Stimulated activated CD8-positive, alpha-beta memory T cell treated with anti-CD3 and anti-CD28 coated beads, Interleukin-15, amount 100 ng/mL, for 1 hour (primary cell): ENCODE results near the gene CHCHD3.
"Not testable (repeated sequence)": the region's sequence is repeated elsewhere in the genome, so short reads cannot be mapped to it uniquely, and the experiment has no call there.

Experiments used
- DNase-seq: peaks from one replicate; pipeline ENCODE4 v3.0.0-alpha.2; 2020; ENCODE audit warnings: low read depth

CHCHD3 gene

DNA sequence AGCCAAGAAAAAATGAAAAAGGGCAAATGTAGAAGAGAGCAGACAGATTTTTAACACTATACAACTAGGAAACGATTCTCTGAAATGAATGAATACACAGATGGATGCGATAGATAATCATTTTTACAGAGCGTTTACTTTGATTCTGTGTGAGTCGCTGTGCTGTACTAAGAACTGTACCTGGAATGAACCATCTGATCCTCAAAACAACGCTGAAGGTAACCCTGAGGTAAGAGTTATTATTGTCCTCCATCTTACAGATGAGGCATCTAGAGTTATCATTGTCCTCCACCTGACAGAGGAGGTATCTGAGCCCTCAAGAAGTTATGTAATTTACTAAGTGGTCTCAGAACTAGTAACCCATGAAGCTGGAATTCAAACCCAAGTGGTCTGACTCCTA is 80.2 kb downstream of the CHCHD3 start:
- no peak for DNase-seq

- no peak for DNase-seq
Measured at GRCh38 chr7:132999845-133000244, 82.0 kb downstream of the CHCHD3 start.

DNA sequence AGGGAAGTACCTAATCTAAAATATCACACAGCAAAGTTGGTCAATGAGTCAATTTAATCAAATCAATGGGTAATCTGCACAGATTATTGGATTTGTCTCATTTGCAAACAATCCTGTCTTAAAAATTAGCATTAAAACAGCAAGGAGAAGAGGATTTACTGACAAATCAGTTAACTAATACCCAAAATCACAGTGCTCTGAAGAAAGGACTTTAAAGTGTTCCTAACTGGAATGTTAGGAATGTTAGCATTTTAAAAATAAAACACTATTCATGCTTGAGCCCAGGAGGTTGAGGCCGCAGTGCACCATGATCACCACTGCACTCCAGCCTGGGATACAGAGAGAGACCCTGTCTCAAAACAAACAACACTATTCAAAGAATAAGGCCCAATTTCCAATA is 83.1 kb downstream of the CHCHD3 start:
- no peak for DNase-seq

- no peak for DNase-seq
Measured at GRCh38 chr7:132997505-132997904, 84.4 kb downstream of the CHCHD3 start.

GRCh38 chr7:132996581-132997242 is 85.2 kb downstream of the CHCHD3 start:
- no peak for DNase-seq

- DNase-seq = no peak
Measured at GRCh38 chr7:132993377-132994013, 88.4 kb downstream of the CHCHD3 start.

DNA sequence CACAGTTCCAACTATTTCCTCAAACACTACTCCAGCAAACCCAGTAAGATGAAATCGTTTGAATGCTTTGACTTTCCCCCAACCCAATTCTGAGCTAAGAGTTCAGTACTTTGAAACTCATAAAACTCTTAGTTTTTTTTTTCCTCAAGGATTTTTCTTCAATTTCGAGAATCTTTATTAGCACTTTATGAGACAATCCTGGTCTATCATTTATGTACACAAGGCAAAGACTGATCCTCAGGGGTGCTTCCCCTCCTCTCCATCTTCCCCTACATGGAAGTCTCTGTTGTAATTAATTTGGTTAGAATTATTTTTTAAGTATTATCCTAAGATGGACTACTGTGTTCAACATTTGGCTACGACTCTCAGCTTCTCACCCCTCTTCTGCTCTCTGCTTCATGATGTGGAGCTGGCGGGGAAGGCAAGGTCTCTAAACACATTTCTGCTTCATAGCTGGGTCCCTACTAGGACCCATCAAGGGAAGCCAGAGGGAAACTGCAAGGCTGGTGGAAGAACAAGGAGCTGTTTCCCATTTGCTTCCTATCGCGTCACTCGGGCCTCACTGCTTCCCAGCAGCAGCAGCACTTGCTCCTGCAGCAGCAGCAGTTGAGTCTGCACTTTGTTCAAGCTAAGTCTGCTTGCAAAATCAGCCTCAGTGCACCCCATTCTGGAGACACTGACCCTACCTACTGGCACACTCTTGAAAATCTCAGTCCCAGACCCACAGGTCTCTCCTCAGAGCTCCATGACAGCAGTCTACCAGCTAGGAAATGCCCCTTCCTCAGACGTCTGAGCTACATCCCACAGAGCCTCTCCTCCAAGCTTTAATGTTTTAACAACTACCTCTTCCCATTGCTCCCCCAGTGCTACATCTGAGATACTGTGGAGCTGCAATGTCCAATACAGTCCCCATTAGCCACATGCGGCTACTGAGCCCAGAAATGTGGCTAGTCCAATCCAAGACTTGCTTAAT is 90.0 kb downstream of the CHCHD3 start:
- DNase-seq = no peak

DNA sequence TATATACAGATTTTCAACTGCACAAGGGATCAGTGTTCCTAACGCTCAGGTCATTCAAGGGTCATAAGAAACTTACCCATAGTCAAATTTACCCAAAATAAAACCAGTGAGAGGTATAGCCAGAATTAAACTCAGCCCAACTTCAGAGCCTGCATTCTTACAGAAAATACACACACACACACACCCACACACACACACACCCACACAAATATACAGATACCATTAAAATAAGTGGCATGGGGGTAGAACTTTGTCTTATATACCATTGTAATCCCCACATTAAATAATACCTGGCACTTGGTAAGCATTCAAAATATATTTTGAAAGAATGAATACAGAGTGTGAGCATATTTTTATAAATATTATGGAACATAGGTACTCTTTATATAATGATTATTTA is 93.8 kb downstream of the CHCHD3 start:
- no peak for DNase-seq

DNA sequence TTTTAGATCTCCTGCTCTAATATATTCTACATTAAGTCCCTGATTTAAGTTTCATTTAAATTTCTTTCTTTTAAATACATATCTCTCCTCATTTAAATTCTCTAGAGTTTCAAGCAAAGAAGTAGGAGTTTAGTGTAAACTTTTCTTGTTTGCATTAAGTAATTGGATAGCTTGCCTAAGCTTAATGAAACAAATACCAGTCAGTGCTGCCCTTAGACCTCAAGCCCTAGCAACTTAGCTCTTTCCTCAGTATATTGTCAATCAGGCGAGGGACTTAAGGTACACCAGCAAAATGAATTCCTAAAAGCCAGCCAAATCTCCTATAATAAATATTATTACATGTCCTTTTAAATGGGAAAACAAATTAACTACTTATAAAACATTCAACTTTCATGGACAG is 101.5 kb downstream of the CHCHD3 start:
- DNase-seq = no peak

DNA sequence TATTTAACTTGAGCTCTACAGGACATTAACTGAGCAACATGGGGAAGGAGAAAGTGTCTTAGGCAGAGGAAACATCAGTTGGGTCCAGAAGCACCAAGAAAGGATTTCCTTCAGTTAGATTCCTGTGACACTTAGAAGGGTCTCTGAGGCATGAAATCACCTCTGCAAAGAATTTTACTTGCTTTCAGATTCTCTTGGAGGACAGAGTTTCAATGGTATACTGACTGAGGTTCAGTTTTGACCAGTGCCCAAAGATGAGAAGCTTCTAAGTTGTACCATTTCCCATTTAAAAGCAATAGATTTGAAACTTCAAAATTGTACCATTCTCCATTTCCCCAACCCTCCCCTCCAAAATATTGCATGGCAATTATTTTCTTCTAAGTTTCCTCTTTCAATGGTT is 102.4 kb downstream of the CHCHD3 start:
- no peak for DNase-seq

- no peak for DNase-seq
Measured at GRCh38 chr7:132977234-132977633, 104.7 kb downstream of the CHCHD3 start.

DNA sequence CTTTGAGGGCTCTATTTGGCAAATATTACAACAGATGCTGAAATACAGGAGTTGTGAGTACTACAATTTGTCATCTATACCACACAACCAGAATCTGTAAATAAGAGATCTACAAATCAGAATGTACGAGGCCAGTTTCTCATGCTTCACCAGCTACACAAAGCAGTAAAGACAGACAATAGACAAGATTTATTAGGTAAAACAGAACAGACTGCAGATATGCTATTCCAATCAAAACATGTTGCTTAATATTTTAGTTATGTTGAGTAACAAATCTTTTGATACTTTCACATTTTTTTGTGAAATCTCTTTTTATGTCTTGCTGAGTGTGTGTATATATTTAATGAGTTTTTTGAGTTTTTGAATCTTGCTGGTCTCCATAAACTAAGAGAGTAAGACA is 109.1 kb downstream of the CHCHD3 start:
- no peak for DNase-seq

- DNase-seq = no peak
Measured at GRCh38 chr7:132970257-132970656, 111.6 kb downstream of the CHCHD3 start.

- DNase-seq = no peak
Measured at GRCh38 chr7:132969520-132969919, 112.4 kb downstream of the CHCHD3 start.

- DNase-seq = not testable (repeated sequence)
Measured at GRCh38 chr7:132967470-132967848, 114.4 kb downstream of the CHCHD3 start.

- DNase-seq = no peak
Measured at GRCh38 chr7:132966754-132967469, 115.0 kb downstream of the CHCHD3 start.

GRCh38 chr7:132965951-132966350 is 115.9 kb downstream of the CHCHD3 start:
- no peak for DNase-seq

DNA sequence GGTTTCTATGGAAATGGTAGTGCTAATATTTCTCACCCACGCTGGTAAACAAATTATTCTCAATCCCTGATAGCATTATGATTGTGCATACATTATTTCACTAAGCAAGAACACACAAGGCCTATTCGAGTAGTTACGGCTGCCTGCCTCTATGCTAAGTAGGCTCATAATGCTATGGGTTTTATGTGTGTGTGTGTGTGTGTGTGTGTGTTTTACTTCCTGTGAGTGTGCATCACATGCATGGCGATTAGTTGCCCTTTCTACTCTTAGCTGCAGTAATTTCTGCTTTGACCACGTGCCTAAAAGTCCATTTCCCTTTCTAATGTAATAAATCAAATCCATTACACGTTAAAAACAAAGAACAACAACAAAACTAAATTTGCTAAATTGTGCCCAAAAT is 117.0 kb downstream of the CHCHD3 start:
- no peak for DNase-seq

DNA sequence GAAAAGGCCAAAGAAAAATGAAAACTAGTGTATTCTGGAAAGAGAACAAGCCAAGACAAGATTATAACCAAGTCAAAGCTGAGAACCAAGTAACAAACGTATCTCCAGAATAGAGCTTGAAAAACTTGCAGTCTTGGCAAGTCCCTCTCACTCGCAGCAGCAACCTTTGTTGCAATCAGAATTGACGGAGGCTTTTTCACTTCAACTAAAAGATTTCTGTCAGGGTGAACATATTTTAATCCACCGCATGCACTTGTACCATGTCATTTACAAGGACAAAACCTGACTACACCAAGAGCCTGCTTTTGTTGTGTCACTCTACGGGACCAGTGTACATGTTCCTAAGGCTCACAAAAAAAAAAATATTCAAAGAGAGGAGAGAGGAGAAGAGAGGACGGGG is 122.0 kb downstream of the CHCHD3 start:
- DNase-seq = no peak

- no peak for DNase-seq
Measured at GRCh38 chr7:132956556-132956955, 125.3 kb downstream of the CHCHD3 start.

- DNase-seq = no peak
Measured at GRCh38 chr7:132953468-132953867, 128.4 kb downstream of the CHCHD3 start.

GRCh38 chr7:132950725-132951124 is 131.2 kb downstream of the CHCHD3 start:
- DNase-seq = no peak
